ENCODE results near the gene CNDP2. TPM values are rescaled to one million over a fixed set of nuclear protein-coding genes. Genes with fewer than 3 reads are reported as not detected.

The CNDP2 gene
- total RNA-seq, 6 experiments from 2014 or later = 178 to 367 (median 230) TPM

- Histone ChIP-seq H3K27ac (no peak overlapping the region), H3K27me3 (no peaks in the 10 kb centered on the region), H3K9me3 (no peaks in the 10 kb centered on the region), H3K4me3 (no peak overlapping the region), H3K4me1 (peaks cover 0 to 11% (median 1%) of the 10 kb centered on the region in 4 donors), H3K36me3 (no peaks in the 10 kb centered on the region)
- DNase-seq = no peak
- TF ChIP-seq, protein P1, sequence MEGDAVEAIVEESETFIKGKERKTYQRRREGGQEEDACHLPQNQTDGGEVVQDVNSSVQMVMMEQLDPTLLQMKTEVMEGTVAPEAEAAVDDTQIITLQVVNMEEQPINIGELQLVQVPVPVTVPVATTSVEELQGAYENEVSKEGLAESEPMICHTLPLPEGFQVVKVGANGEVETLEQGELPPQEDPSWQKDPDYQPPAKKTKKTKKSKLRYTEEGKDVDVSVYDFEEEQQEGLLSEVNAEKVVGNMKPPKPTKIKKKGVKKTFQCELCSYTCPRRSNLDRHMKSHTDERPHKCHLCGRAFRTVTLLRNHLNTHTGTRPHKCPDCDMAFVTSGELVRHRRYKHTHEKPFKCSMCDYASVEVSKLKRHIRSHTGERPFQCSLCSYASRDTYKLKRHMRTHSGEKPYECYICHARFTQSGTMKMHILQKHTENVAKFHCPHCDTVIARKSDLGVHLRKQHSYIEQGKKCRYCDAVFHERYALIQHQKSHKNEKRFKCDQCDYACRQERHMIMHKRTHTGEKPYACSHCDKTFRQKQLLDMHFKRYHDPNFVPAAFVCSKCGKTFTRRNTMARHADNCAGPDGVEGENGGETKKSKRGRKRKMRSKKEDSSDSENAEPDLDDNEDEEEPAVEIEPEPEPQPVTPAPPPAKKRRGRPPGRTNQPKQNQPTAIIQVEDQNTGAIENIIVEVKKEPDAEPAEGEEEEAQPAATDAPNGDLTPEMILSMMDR (IDR thresholded peaks at IDR 0.05) = no peak
- TF ChIP-seq POLR2A (IDR thresholded peaks at IDR 0.05) = no peak
- intact Hi-C loops (cut with DNase I) = no loop called here
- WGBS (ENCODE audit: insufficient coverage, low coverage, low lambda C conversion rate, missing lambda C conversion rate) = 28% methylated on average over 10 of the region's 34 CpGs
- ATAC-seq = peak in 1 of 4 donors; percentile 16
Observed at GRCh38 chr18:74457725-74458421, 38.3 kb upstream of the CNDP2 start.

DNA sequence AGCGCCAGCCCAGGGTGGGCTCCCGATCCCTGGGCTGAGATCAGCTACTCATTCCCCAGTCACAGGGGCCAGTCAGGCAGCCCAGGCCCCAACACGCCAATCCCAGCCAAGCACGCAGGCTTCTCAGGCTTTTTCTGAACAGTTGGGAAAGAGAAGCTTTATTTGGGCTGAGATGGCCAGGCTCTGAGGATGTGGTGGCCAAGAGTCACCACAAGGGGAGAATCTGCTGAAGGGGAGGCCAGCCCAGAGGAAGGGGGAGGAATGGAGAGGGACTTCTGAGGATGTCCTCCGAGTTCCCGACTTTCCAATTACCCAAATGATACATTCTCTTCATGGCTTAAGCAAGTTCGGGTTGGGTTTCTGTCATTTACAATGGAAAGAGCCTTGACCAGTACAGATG lies 36.3 kb upstream of the CNDP2 start:
- no peaks in the 10 kb centered on the region for H3K27me3 ChIP-seq
- no peak for ATAC-seq
- no peak overlapping the region for H3K4me3 ChIP-seq
- H3K36me3 ChIP-seq = no peaks in the 10 kb centered on the region
- no peak overlapping the region for H3K27ac ChIP-seq
- H3K9me3 ChIP-seq = no peaks in the 10 kb centered on the region
- WGBS (ENCODE audit: insufficient coverage, low coverage, low lambda C conversion rate, missing lambda C conversion rate) = 39% methylated on average over 7 of the region's 7 CpGs
- intact Hi-C loops (cut with DNase I) = no loop called here
- no peak for DNase-seq
- TF ChIP-seq, protein P1 (IDR thresholded peaks at IDR 0.05) = no peak
- no peak for TF ChIP-seq POLR2A (IDR thresholded peaks at IDR 0.05)
- peaks cover 0 to 11% (median 1%) of the 10 kb centered on the region in 4 donors for H3K4me1 ChIP-seq

- H3K36me3 ChIP-seq = no peaks in the 10 kb centered on the region
- no peak overlapping the region for H3K27ac ChIP-seq
- ATAC-seq (no peak), DNase-seq (no peak)
- 83% methylated on average over 1 of the region's 7 CpGs for WGBS (ENCODE audit: insufficient coverage, low coverage, low lambda C conversion rate, missing lambda C conversion rate)
- TF ChIP-seq POLR2A (IDR thresholded peaks at IDR 0.05) = no peak
- TF ChIP-seq, protein P1 (IDR thresholded peaks at IDR 0.05) = no peak
- H3K4me1 ChIP-seq = peaks cover 0 to 11% (median 1%) of the 10 kb centered on the region in 4 donors
- intact Hi-C loops (cut with DNase I) = no loop called here
- no peaks in the 10 kb centered on the region for H3K27me3 ChIP-seq
- H3K4me3 ChIP-seq = no peak overlapping the region
- H3K9me3 ChIP-seq = no peaks in the 10 kb centered on the region
Observed at GRCh38 chr18:74460825-74461224, 35.3 kb upstream of the CNDP2 start.

DNA sequence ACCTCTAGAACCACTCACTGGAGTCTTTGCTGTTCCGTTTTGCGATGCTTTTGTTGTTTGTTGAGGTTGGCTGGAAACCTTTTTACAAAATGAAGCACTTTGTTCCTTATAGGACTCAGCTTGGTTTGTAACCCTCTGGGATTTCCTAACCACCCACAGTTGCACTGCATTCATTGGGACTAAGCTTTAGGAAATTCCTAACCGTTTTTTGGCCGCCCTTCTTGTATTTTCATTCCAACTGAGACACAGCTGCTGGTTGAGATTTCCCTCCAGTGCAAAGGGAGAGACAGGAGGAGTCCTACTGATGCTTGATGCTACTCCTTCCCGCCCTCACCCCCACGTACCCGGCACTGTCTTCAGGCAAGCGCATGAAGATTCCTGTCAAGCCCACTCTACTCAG lies 32.9 kb upstream of the CNDP2 start:
- Histone ChIP-seq H3K4me3 (no peak overlapping the region), H3K27ac (no peak overlapping the region), H3K9me3 (no peaks in the 10 kb centered on the region), H3K4me1 (no peaks in the 10 kb centered on the region), H3K27me3 (no peaks in the 10 kb centered on the region), H3K36me3 (no peaks in the 10 kb centered on the region)
- 77% methylated on average over 6 of the region's 8 CpGs for WGBS (ENCODE audit: insufficient coverage, low coverage, low lambda C conversion rate, missing lambda C conversion rate)
- no peak for TF ChIP-seq POLR2A (IDR thresholded peaks at IDR 0.05)
- TF ChIP-seq, protein P1 (IDR thresholded peaks at IDR 0.05) = no peak
- ATAC-seq = no peak
- intact Hi-C loops (cut with DNase I) = no loop called here
- no peak for DNase-seq
